ENCODE data around the gene DTNB.

The DTNB gene

GRCh38 chr2:25614711-25615110 lies 58.7 kb downstream of the DTNB start:
- H3K9me3 ChIP-seq (ENCODE audit: control insufficient read depth, insufficient read depth, low read depth, low read length) = no peaks in the 10 kb centered on the region
- no peak overlapping the region for H3K27ac ChIP-seq (ENCODE audit: extremely low read depth, low read depth, low read length)
- POLR2A ChIA-PET = no interaction called here
- TF ChIP-seq KLF8 (tag by site-specific recombination; IDR thresholded peaks at IDR 0.05) (no peak), ZNF629 (tag by site-specific recombination; IDR thresholded peaks at IDR 0.05) (no peak), CTCF (tag by site-specific recombination; IDR thresholded peaks at IDR 0.05) (no peak), YY1 (tag by site-specific recombination; IDR thresholded peaks at IDR 0.05) (no peak), ZBTB44 (tag by site-specific recombination; IDR thresholded peaks at IDR 0.05) (no peak), ZNF626 (tag by site-specific recombination; IDR thresholded peaks at IDR 0.05) (no peak), ZNF211 (tag by site-specific recombination; IDR thresholded peaks at IDR 0.05; ENCODE audit: low read depth) (no peak), ZNF391 (tag by site-specific recombination; IDR thresholded peaks at IDR 0.05; ENCODE audit: borderline replicate concordance, low read depth) (no peak), ZNF239 (tag by site-specific recombination; IDR thresholded peaks at IDR 0.05) (no peak), KLF17 (tag by site-specific recombination; IDR thresholded peaks at IDR 0.05) (no peak), ZNF311 (tag by site-specific recombination; IDR thresholded peaks at IDR 0.05; ENCODE audit: borderline replicate concordance) (no peak), AEBP2 (tag by site-specific recombination; IDR thresholded peaks at IDR 0.05; ENCODE audit: borderline replicate concordance) (no peak), ZFP37 (tag by site-specific recombination; IDR thresholded peaks at IDR 0.05) (no peak), KLF9 (tag by site-specific recombination; IDR thresholded peaks at IDR 0.05; ENCODE audit: low read depth) (no peak), ZNF2 (tag by site-specific recombination; IDR thresholded peaks at IDR 0.05) (no peak)
- no peak overlapping the region for H3K4me3 ChIP-seq (ENCODE audit: low read depth, low read length)
- no peaks in the 10 kb centered on the region for H3K36me3 ChIP-seq (ENCODE audit: control insufficient read depth in 2 of 2, insufficient read depth in 1 of 2, low read length in 2 of 2)
- H3K4me1 ChIP-seq (ENCODE audit: control insufficient read depth, insufficient read depth, low read length) = peaks cover 19% of the 10 kb centered on the region
- CTCF ChIA-PET = interaction anchor here (0.9 to 1.2 kb wide), 3 partner anchors 8 to 52 kb away, joined by 3 to 6 read pairs (median 3); no protein-coding TSS in a partner anchor

GRCh38 chr2:25608718-25609117 lies 64.7 kb downstream of the DTNB start:
- Histone ChIP-seq H3K4me3 (ENCODE audit: low read depth, low read length) (no peak overlapping the region), H3K27ac (ENCODE audit: extremely low read depth, low read depth, low read length) (no peak overlapping the region), H3K4me1 (ENCODE audit: control insufficient read depth, insufficient read depth, low read length) (0 out of 2 replicates have a peak, but pooled peaks cover 3% of the 10 kb centered on the region), H3K9me3 (ENCODE audit: control insufficient read depth, insufficient read depth, low read depth, low read length) (no peaks in the 10 kb centered on the region), H3K36me3 (ENCODE audit: control insufficient read depth in 2 of 2, insufficient read depth in 1 of 2, low read length in 2 of 2) (no peaks in the 10 kb centered on the region; a peak in 1 of 3 replicates)
- CTCF ChIA-PET = interaction anchor here (0.8 to 5.7 kb wide), 10 partner anchors 10 to 348 kb away, joined by 3 to 175 read pairs (median 5); no protein-coding TSS in a partner anchor
- POLR2A ChIA-PET = no interaction called here
- no peak for TF ChIP-seq RBAK (tag by site-specific recombination; IDR thresholded peaks at IDR 0.05)

GRCh38 chr2:25606892-25607291 lies 66.5 kb downstream of the DTNB start:
- CTCF ChIA-PET = interaction anchor here (0.5 to 5.7 kb wide), 38 partner anchors 8 to 690 kb away, joined by 3 to 175 read pairs (median 4); partner anchors contain the start of gene DTNB
- no peak overlapping the region for H3K4me3 ChIP-seq (ENCODE audit: low read depth, low read length)
- H3K9me3 ChIP-seq (ENCODE audit: control insufficient read depth, insufficient read depth, low read depth, low read length) = no peaks in the 10 kb centered on the region
- H3K36me3 ChIP-seq (ENCODE audit: control insufficient read depth in 2 of 2, insufficient read depth in 1 of 2, low read length in 2 of 2) = no peaks in the 10 kb centered on the region; a peak in 1 of 3 replicates
- POLR2A ChIA-PET = interaction anchor here (0.7 to 1.7 kb wide), 2 partner anchors 92 to 194 kb away, joined by 3 to 5 read pairs; no protein-coding TSS in a partner anchor
- H3K27ac ChIP-seq (ENCODE audit: extremely low read depth, low read depth, low read length) = no peak overlapping the region
- H3K4me1 ChIP-seq (ENCODE audit: control insufficient read depth, insufficient read depth, low read length) = 0 out of 2 replicates have a peak, but pooled peaks cover 3% of the 10 kb centered on the region
- TF ChIP-seq ZSCAN23 (tag by site-specific recombination; IDR thresholded peaks at IDR 0.05) (no peak), ZNF280D (tag by site-specific recombination; IDR thresholded peaks at IDR 0.05) (no peak), ZNF555 (tag by site-specific recombination; conservative IDR thresholded peaks at IDR 0.05) (no peak), ZNF654 (tag by site-specific recombination; IDR thresholded peaks at IDR 0.05; ENCODE audit: low read depth) (peak; percentile 76), ZNF777 (tag by site-specific recombination; IDR thresholded peaks at IDR 0.05; ENCODE audit: borderline replicate concordance) (no peak), SP7 (tag by site-specific recombination; IDR thresholded peaks at IDR 0.05) (no peak), ZNF146 (tag by site-specific recombination; IDR thresholded peaks at IDR 0.05) (no peak), RBAK (tag by site-specific recombination; IDR thresholded peaks at IDR 0.05) (no peak)
